GM18505 (cell line): Measurements from ENCODE around the gene TOR1B.

Experiments used
- ATAC-seq: cut with Tn5 transposase; IDR thresholded peaks from one replicate; pipeline ENCODE4 v1.9.1; 2021; ENCODE audit not compliant: unreplicated experiment
- POLR2A ChIP-seq: IDR thresholded peaks from 4 replicates; pipeline ENCODE4 v1.6.1; 2011; ENCODE audit warnings: borderline replicate concordance; ENCODE audit not compliant: insufficient read depth, insufficient read length; ENCODE audit errors: extremely low read depth

Gene TOR1B

GRCh38 chr9:129812385-129812784, 9.4 kb downstream of the TOR1B start:
- no peak for ATAC-seq
- TF ChIP-seq POLR2A: peak; percentile 21

- ATAC-seq: no peak
- no peak for TF ChIP-seq POLR2A
These were observed 10.7 kb downstream of the TOR1B start for GRCh38 chr9:129813661-129814060.

GRCh38 chr9:129814432-129815223, 11.6 kb downstream of the TOR1B start:
- ATAC-seq: no peak
- no peak for TF ChIP-seq POLR2A

- no peak for ATAC-seq
- no peak for TF ChIP-seq POLR2A
These were observed 12.3 kb downstream of the TOR1B start for GRCh38 chr9:129815278-129815677.

DNA sequence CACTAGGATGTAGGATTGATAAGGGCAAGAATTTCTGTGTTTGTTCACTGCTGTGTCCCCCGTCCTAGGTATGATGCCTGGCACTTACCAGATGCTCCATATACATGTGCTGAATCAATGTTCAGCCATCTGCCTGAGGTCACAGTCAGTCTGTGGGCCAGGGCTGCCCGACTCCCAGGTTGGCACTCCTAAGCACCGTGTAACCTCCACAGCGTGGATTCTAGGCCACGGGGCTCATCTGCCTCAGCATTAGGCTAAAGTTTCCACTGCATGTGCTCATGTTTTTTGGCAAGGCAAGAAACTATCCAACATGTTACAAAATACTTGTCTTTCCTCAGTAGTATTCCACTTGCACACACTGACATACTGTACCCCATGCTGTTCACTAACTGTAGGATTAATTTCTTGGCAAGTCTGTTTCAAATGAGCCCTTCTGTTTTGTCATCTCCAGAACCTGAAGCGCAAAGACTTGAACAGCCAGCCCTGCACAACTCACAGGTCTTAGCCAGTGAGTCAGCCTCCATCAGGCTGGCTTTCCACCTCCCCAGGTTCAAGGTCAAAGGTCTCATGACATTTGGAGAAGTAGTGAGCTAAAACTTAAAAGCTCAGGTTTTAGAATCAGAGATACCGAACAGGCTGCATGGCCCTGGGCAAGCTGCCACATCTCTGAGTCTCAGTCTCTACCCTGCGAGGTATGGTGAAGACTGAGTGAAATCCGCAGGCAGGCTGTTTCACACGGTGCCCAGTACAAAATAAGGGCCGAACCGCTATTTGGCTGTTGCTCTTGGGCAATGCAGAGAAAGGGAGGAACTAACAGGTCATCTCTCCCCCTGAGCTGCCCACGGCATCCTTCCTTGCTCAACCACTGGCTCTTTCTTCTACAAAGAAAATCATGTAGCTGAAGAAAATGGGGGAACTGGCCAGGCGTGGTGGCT, 13.8 kb downstream of the TOR1B start:
- no peak for ATAC-seq
- no peak for TF ChIP-seq POLR2A

DNA sequence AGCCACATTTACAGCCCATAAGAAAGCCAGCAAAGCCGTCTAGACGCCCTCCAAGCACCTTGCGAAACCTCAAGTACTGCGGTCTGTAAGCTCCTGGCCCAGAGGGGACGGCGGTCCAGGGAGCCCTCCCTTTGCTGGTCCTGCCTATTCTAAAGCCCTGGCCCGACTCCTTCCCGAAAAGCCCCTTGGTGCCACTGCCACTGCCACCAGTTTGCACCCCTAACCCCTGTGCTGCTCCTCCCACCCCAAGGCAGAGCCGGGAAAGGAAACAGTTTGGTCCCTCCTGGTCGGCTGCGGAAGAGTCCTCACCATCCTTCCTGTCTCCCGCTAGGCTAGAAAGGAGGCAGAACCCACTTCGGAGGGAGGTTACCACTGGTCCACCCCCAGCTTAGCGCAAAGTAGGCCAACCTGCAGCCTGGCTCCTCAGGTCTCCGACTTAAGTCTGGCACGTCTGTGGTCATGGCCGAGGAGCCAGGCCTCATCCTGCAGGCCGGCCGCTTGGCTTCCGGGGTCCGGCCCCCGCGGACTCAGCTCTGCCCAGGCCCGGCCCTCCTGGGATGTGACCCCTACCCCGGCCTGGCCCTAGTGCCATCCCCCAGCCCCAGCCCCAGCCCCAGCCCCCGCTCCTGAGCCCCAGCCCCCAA, 20.0 kb downstream of the TOR1B start:
- ATAC-seq: no peak
- peak; percentile 18 for TF ChIP-seq POLR2A

DNA sequence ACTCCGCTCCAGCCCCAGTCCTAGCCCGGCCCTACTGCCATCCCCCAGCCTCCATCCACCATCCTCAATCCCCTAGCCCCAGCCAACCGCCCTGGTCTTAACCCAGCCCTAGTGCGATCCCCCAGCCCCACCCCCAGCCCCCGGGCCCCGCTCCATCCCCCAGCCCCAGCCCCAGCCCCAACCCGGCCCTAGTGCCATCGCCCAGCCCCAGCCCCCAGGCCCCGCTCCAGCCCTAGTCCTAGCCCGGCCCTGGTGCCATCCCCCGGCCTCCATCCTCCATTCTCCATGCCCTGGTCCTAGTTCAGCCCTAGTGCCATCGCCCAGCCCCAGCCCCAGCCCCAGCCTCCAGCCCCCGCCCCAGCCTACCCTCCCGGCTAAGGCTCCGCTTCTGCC, 20.6 kb downstream of the TOR1B start:
- peak; percentile 11 for ATAC-seq
- TF ChIP-seq POLR2A: no peak

DNA sequence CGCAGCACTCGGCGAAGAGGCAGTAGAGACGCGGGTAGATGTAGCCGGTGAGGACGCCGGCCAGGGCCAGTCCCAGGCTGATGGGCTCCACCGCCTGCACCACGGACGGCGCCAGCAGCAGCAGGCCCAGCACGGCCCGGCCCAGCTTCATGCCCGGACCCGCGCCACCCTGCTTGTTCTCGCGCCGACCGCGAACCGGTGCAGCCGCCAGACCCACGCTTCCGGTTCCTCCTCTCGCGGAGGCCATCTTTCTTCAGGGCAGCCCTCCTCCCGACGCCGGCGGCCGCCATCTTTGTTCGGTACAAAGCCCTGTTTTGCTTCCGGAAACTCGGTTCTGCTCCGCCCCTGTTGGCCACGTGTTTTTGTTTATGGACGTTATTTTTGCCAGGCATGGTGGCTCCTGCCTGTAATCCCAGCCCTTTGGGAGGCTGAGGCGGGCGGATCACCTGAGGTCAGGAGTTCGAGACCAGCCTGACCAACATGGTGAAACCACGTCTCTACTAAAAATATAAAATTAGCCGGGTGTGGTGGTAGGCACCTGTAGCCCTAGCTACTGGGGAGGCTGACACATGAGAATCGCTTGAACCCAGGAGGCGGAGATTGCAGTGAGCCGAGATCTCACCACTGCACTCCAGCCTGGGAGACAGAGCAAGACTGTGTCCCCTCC, 21.1 kb downstream of the TOR1B start, which contains the start of gene TOR1A:
Gene TOR1A, minus strand, starts transcription at position 202 of the 667 bp plus-strand sequence. Its CDS starts 51 bp downstream, at position 151.
- peak; percentile 79 for ATAC-seq
- peak; percentile 93 for TF ChIP-seq POLR2A

GRCh38 chr9:129826344-129826743, 23.4 kb downstream of the TOR1B start:
- ATAC-seq: no peak
- no peak for TF ChIP-seq POLR2A

GRCh38 chr9:129826759-129827158, 23.8 kb downstream of the TOR1B start:
- TF ChIP-seq POLR2A: no peak
- ATAC-seq: no peak

DNA sequence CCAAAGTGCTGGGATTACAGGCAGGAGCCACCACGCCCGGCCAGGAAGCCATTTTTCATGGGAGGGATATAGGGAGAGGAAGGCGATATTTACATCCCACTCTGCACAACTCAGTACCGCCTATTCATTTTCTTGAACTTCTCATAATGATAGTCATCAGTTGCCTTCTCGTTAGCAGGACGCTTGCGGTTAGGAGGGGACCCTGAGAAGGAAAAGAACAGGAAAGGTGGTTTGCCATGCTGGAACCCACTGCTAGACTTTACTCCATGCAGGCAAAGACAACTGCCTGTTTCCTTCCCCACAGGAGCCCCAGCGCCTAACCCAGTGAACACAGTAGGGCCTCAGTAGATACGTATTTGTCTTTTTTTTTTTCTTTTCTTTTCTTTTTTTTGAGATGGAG, 25.1 kb downstream of the TOR1B start:
- TF ChIP-seq POLR2A: no peak
- no peak for ATAC-seq

DNA sequence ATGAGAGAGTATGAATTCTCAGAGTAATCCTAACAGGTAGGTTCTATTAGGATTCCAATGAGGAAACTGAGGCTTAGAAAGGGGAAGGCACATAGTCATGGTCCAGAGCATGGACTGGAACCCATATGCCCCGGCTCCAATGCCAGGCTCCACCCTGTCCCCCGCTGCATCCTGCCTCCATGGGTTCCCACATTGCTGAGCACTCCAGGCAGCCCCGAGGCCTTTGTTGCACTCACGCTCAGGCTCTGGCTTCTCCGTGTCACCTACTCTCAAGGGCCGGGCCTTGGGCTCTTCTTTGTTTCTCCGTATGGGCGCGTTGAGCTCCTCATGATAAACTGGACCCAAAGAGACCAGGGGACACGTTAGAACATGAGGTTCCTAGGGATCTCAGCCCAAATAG, 26.0 kb downstream of the TOR1B start:
- no peak for TF ChIP-seq POLR2A
- no peak for ATAC-seq

DNA sequence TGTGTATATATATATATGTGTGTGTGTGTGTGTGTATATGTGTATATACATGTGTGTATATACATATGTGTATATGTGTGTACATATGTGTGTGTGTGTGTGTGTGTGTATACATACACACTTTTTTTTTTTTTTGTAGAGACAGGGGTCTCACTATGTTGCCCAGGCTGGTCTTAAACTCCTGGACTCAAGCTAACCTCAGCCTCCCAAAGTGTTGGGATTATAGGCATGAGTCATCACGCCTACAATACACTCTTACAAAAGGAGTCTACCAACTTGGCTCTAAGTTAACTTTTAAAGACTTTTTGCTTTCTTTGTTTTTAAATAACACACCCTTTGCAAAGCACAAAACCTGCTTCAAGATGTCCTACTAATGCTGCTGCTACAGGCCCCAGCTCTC, 30.0 kb downstream of the TOR1B start:
- TF ChIP-seq POLR2A: no peak
- no peak for ATAC-seq
